Stimulated activated CD4-positive, alpha-beta T cell treated with anti-CD3 and anti-CD28 coated beads, Interleukin-1b, Interleukin-23, amount 100 ng/mL, for 4 hours (primary cell): Measurements from ENCODE around the gene EXOC4.

Experiments
- DNase-seq, 2 donors: peaks; one replicate each; pipeline ENCODE4 v3.0.0-alpha.2; 2020; ENCODE audit warnings: low read depth in 2 of 2

EXOC4 gene

DNA sequence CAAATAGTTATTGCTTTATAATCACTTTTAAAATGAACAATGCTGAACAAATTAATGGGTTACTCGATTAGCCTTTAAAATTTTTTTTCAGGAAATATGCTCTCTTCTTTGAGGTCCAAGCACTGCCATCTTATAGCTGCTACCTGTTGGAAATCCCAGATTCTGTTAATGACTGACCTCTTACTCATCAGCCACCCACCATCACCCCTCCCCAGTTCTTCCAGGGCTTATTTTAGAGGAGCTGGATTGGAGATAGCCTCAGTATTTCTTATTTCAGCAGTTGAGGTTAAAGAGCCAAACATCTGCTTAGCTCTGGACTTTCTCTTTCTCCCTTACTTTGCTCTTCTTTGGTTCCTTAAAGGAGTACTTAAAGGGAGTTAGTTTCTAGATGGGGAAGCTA, 420.0 kb downstream of the EXOC4 start:
- DNase-seq, result no peak

DNA sequence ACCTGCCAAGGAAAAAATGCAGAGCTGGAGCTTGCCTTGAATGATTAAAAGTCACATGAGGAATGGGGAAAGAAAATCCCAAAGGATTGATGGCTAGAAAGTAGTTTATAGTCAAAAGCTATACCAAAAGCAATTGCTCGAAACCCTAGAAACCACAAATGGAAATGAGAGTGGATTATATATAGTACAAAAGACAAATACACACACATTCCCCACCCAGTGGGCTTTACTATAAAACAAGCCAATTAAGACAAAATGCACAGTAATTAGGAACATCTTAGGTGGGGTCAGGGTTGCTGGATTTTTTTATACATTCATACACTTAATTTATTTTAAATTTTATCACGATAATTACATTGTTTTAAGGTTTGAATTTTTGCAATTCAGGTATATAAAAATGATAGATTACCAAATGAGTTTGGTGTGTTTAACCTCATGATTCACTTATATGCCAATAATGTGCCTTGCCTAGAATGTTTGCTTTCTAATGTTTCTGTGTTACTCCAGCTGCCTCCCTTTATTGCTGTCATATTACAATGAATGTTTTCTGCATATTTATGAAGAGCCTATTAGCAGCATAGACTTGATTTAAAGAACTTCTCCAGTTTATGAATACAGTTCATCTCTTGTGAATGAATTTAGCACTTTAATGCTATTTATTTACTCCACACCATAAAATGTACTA, 421.3 kb downstream of the EXOC4 start:
- DNase-seq, result no peak

DNA sequence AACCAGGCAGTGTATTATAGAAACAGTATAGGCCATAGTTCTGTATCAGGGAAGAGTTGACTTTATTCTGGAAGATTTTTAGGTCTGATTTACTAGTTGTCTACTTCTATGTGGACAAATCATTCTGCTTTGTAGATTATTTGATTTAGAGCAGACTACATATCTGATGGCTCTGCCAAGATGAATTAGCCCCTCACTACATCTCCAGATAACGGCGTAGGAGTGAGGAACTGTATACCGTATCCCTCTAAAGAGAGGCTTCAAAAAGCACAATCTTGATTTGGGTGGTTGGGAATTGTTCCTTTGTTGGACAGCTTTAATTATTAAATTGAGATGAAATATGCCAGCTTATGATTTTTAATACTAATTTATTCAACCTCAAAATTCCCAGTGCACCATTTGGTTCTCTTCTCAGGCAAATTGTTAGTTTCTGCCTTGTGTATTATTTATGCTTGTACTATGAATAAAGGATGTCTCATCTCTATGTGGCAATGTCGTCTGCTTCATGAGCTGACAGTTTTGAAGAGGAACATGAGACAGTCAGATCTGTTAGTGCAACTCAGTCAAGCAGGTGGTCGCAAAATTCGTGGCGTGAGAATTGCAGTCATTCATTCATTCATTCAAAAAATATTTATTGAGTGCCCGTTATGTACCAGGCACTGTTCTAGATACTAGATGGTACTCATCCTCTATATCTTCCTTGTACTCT, 422.8 kb downstream of the EXOC4 start:
- DNase-seq, result no peak

DNA sequence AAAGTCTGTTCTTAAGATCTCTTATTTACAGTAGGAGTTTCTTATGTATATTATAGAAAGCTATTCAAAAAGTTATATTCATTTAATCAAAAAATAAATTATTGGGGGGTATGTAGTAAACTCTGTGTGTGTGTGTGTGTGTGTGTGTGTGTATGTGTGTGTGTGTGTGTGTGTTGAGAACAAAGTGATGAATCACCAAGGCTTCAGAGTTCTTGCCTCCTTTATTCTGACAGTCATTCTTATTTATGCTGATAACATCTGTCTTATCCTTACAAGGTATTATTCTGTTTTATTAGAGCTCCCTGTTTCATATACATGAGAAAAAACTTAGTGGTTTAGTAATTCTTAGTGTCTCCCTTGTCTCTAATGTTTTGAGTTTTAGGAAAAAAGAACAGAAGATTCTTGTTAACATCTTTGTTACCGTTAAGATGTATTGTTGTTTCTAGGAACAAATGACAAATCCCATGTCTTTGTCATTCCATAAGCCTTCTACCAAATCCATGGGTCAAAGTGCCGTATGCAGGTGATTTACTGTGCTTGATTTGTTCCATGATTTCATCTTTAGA, 424.0 kb downstream of the EXOC4 start:
- DNase-seq, result no peak

DNA sequence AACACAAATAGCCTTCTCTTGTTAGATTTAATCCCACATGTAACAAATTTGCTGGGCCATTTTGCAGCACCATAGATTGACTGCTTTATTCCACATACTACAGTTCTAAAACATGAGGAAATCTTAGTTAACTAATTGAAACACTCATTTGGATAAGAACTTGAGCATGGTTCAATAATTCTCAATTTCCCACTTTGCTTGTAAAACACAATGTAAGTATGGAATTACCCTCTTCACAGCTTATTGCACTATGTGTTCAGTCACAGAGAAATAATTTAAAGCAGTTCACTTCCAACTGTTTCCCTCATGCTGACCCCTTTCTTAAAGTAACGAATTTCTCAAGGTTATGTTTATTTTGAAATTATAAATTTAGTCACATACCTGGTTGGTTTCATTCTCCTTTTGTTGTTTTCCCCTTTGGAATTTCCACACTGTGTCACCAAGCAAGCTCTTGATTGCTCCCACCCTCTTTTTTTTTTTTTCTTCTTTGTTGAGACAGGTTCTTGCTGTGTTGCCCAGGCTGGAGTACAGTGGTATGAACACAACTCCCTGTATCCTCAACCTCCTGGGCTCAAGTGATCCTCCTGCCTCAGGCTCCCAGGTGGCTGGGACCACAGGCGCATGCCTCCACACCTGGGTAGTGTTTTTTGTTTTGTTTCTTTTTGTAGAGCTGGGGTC, 425.4 kb downstream of the EXOC4 start:
- DNase-seq, result no peak

DNA sequence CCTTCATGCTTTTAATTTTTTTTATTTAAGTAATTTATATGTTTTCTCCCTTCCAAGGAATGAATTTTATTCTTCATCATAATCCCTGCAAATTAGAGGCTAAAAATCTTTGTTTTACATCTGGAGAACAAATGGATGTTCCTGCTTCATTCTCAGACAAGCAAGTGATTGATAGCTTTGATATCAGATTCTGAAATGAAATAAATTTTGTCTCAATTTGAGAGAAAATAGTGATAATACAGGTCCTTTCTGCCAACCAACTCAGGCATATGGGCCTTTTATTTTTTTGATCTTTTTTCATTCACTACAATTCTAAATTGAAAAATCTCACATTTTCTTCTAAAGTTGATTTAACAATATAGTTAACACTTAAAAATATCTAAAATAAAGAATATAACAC, 427.1 kb downstream of the EXOC4 start:
- no peak for DNase-seq

DNA sequence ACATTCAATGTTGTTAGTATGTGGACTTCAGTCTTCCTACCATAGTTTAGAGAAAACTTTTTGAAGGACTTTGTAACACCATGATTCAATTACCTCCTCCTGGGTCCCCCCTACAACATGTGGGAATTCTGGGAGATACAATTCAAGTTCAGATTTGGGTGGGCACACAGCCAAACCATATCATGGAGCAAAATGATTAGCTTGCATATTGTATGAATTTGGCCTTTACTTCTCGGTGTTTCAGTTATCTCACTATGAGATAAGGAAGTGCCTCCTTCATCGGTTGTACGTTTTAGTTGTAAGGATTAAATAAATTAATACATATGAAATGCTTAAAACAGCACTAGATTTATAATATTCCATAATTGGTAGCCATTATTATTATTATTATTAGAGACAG, 428.7 kb downstream of the EXOC4 start:
- no peak for DNase-seq

DNA sequence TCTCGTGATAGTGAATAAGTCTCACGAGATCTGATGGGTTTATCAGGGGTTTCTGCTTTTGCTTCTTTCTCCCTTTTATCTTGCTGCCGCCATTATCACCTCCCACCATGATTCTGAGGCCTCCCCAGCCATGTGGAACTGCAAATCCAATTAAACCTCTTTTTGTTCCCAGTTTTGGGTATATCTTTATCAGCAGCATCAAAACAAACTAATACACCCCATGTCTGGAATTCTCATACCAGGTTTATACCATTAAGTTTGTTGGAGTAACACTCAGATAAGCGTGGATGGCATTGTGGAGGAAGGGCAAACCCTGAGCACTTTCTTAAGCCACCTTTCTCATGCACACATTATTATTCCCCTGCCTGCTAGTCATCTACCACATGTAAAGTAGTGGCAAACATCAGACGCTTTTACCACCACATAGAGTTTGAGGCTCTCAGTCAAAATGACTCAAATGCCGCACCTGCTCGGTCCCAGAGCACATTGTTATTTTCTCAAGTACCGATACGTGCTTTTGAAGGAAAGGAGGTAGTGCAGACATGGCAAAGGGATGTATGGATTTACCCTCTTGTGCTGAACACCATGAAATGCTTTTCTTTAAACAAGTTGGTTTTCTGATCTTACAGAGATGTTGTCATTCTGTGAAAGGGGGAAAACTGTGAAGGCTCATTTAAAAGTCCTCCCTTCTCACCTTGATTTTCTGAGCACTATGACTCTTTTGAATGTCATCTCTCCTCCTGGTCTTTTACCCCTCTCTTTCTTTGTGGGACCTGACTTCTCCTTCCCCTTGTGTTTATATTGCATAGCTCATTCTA, 429.7 kb downstream of the EXOC4 start:
- DNase-seq, result no peak

DNA sequence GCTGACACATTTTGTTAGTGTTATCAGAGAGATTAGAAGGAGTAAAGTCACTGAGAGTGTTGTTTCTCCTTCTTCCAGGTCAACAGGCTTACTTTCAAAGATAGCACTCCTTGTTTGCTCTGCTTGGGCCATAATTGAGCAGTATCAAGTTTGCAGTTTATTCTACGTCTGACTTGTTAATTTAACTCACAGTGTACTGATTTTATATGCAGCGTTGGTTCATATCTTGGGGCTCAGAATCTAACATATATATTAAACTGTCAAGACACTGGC, 430.2 kb downstream of the EXOC4 start:
- DNase-seq, result no peak

DNA sequence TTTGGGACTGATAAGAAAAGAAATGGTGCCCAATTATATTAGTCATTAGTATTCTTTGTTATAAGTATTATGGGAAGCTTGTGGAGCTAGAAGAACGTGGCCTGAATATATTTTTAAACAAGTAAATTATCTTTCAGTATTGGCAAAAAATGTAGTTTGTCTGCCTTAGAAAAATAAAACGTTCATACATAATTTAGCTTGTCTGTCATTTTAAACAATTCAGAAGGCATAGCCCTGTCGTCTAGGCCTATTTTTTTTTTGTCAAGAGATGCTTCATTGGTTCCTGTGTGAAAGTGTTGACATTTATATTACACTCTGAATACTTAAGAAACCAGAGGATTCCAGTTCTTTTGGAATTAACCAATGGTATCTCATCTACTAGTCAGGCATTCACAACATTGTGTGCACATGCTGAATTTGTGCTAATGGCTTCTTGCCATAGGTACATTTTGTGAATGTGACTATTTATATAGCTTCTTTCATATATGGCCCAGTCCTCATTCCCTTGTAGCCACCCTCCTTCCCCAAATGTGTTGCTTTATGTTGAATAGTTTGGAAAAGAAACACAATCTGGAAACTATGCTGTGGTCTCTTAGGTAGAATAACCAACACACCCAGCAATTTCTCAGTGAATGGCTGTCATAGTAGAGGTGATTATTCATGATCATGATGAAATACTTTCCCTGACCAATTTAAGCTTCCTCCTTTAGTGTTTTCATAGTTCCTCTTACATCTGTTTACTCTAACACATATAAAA, 435.8 kb downstream of the EXOC4 start:
- DNase-seq, result no peak

DNA sequence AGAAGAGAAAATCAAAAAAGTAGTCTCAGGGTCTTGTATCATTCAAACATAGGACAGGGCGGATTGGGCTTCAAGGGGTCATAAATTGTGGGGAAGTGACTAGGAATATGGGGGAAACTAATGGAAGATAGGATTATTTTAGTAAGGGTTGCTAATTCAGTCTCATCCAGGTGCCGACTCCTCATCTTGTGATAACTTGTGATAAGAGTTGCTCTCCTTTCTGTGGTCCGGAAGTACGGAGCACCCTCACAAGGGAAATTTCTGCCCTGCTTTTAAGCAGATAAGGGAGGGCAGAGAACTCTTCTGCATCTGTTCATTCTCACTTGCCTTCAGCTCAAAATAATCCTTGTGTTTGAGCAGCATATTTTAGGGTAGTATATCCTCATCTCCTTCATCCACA, 437.9 kb downstream of the EXOC4 start:
- DNase-seq, result no peak

DNA sequence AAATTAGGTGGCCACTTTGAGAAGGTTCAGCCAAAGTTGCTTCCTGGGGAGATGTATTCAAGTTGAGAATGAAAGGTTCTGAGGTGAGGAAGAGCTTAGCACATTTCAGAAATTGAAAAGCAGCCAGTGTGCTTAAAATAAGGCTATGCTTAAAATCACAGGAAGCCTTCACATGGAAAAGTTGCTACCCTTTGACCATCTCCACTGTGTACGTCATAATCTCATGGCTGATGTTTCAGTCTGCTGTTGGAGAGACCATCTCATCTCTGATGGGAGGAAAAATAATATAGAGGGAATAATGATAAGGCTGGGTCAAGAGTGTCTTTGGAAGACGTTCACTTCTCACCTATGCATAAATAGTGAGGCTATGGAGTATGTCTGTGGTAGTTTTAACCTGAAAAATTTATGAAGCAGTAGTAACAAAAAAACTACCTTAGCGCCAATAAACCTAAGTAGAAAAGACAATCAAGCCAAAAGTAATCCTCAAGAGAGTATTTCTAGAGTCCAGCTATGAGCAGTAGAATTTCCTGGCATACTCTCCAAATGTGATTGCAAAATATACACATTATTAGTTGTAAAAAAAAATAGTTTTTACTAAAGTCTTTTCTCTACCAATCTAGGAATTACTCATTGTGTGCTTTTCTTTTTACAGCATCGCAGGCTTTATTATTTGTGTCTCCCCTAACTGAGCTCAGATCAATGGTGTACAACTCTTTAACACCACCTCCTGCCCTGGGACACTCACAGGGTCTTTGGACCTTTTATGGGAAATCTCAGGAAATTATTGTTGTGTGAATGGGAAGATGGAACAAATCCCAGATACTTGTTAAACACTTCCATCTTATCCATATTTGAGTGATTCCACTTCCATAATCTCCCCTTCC, 439.1 kb downstream of the EXOC4 start:
- DNase-seq, result no peak

DNA sequence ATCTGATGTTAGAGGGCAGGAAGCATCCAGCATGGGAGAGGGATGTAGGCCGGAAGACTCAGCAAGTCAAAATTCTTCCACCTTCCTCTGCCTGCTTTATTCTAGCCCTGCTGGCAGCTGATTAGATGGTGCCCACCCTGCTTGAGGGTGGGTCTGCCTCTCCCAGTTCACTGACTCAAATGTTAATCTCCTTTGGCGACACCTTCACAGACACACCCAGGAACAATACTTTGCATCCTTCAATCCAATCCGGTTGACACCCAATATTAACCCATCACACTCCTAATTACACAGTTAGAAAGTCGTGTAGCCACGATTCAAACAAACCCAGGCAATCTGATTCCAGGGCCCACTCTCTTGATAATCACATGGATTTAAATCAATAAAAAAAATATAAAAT, 440.4 kb downstream of the EXOC4 start:
- DNase-seq, result no peak

DNA sequence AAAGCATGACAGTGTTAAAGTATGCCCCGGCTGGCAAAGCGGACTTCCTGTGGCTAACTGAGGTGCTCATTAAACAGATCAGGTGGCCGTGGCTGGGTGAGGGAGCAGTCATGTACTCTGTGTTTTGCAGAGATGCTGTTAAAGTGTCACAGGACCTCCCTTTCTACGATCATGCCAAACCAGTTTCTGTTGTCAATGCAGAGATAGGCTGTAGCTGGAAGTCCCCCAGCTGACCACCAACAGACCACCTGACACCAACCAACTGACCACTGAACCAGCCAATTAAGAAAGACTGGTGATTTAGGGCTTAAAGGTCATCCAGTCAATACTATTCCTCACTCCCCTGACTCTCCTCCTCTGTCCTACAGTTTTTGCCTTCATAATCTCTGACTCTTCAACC, 443.2 kb downstream of the EXOC4 start:
- no peak for DNase-seq

DNA sequence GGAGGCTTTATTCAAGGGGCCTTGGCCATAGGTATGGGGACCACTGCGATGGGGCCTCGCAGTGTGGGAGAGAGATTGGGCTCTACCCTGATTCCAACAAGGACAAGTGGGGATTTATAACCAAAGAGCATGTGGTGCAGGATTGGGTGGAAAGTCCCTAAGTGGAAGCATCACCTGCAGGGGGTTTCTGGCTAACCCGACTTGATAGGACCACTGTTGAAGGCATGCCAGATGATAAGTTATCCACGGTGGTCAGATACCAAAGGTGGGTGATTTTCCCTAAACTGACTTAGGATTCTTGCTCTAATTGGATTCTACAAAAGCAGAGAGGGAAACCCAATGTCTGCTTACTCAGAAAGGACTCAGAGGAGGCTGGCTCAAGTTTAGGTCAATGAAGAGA, 444.7 kb downstream of the EXOC4 start:
- DNase-seq, result no peak

DNA sequence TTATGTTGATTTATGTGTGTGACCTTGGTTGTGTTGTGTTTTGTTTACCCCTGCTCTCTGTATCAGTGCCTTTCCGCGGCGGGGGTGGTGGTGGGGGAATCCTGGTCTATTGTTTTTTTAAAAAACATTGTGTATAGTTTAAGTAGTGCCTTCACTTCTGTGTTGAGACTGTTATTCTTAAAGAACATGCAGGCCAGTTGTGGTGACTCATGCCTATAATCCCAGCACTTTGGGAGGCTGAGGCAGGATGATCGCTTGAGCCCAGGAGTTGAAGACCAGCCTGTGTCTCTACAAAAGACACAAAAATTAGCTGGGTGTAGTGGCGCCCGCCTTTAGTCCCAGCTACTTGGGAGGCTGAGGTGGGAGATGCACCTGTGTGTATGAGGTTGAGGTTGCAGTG, 445.2 kb downstream of the EXOC4 start:
- no peak for DNase-seq

DNA sequence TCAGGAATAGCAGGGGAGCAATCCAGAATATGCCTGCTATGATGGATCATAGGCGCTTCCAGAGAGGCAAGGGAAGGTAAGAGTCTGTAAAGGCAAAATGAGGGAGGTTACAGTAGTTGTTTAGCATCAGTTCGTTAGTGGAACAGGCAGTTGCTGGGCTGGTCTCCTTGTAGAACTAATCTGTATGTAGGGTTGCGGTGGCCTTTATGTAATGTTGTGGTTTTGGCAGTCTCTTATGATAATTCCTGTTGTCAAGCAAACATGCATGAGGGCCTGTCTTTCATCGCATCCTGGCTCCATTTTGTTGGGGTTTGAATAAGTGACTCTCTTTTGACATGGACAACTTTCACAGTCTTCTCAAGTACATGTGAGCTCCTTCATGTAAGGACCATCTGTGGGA, 446.5 kb downstream of the EXOC4 start:
- no peak for DNase-seq

DNA sequence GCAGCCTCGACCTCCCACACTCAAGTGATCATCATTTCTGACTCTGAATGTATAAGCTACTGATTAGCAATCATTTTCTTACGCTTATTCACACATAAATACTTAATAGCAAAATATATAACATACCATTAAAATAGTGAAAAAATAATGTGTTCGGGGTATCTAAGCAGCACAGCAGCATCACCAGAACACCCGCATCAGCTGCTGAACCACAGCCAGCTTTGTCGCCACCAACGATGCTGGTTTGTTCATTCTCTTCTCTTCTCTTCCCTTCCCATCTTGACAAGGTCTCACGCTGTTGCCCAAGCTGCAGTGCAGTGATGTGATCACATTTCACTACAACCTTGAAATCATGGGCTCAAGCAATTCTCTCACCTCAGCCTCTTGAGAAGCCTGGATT, 449.2 kb downstream of the EXOC4 start:
- DNase-seq, result no peak

DNA sequence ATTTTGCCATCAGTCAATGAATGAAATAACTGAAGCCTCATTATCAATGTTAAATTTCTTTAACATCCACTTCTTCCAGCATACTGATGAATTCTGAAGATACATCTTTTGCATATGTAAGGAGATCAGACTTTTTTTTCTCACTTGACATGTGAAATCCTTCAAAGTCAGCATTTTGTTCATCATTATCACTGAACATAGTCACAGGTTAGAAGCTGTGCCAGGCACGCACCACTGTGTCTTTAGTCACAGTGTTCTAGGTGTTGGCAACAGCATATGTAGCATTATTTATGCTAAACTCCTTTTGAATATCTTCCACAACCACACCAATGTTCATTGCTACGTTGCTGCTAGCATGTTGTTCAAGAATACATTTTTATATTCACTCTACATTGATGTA, 450.1 kb downstream of the EXOC4 start:
- no peak for DNase-seq

DNA sequence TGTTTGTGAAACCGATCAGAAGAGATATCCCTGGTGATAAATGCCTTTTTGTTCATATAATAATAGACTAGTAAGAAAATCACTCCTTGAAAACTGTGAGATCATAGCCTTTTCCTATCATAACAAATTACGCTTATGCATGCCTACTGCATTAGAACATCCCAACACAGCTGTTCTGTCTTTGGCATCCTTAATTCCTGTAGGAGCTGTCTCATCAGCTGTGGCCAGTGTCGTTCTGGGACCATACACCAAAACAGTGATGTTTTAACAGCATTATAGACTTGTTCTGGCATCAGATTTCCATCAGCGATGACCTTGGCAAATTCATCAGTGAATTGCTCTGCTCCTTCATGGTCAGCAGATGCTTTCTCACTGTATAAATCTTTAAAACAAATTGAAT, 450.7 kb downstream of the EXOC4 start:
- no peak for DNase-seq

DNA sequence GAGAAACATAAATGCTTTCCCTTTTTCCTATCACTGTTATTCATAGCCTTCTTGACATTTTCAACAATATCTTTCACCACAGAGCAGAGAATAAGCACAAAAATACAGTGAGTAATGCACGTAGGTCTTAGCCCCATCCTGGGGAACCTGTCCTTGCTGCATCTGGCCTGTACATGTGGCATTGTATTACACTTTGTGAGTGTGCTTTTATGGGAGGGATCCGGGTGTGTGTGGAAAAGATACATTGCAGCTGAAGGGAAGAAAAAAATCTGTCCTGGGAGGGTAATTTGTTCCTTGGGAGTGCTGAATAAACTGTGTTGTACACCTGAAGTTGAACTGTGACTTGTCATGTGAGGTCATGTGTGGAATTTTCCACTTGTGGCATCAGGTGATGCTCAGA, 451.6 kb downstream of the EXOC4 start:
- no peak for DNase-seq
